Right forelimb (tissue), 1 donor: ENCODE measurements around the gene BMPER.
"Not testable (repeated sequence)": the region's sequence is repeated elsewhere in the genome, so short reads cannot be mapped to it uniquely, and the experiment has no call there.

Experiments used
- DNase-seq: peaks from one replicate; pipeline ENCODE4 v3.0.0-alpha.2; 2018

The BMPER gene

GRCh38 chr7:34145603-34146002 lies 240.3 kb downstream of the BMPER start:
- DNase-seq, result no peak

- no peak for DNase-seq
Measured at GRCh38 chr7:34153656-34154270, 248.4 kb downstream of the BMPER start.

- DNase-seq, result no peak
Measured at GRCh38 chr7:34155220-34155908, 250.0 kb downstream of the BMPER start.

- no peak for DNase-seq
Measured at GRCh38 chr7:34156336-34156735, 251.0 kb downstream of the BMPER start.

- no peak for DNase-seq
Measured at GRCh38 chr7:34157137-34157536, 251.8 kb downstream of the BMPER start.

- no peak for DNase-seq
Measured at GRCh38 chr7:34158368-34159153, 253.2 kb downstream of the BMPER start.

- DNase-seq, result no peak
Measured at GRCh38 chr7:34160261-34160752, 255.0 kb downstream of the BMPER start.

GRCh38 chr7:34162027-34162565 lies 256.8 kb downstream of the BMPER start:
- DNase-seq, result no peak

- no peak for DNase-seq
Measured at GRCh38 chr7:34162677-34163076, 257.3 kb downstream of the BMPER start.

- no peak for DNase-seq
Measured at GRCh38 chr7:34163956-34164355, 258.6 kb downstream of the BMPER start.

- no peak for DNase-seq
Measured at GRCh38 chr7:34165466-34165865, 260.1 kb downstream of the BMPER start.

- no peak for DNase-seq
Measured at GRCh38 chr7:34165927-34166550, 260.7 kb downstream of the BMPER start.

GRCh38 chr7:34168013-34168412 lies 262.7 kb downstream of the BMPER start:
- DNase-seq, result no peak

- DNase-seq, result not testable (repeated sequence)
Measured at GRCh38 chr7:34174688-34175616, 269.6 kb downstream of the BMPER start.

- DNase-seq, result no peak
Measured at GRCh38 chr7:34175837-34176236, 270.5 kb downstream of the BMPER start.

GRCh38 chr7:34177476-34177875 lies 272.1 kb downstream of the BMPER start:
- DNase-seq, result no peak

- DNase-seq, result no peak
Measured at GRCh38 chr7:34181271-34181958, 276.1 kb downstream of the BMPER start.

- no peak for DNase-seq
Measured at GRCh38 chr7:34184466-34184865, 279.1 kb downstream of the BMPER start.

- no peak for DNase-seq
Measured at GRCh38 chr7:34187798-34188307, 282.5 kb downstream of the BMPER start.

GRCh38 chr7:34189031-34189430 lies 283.7 kb downstream of the BMPER start:
- no peak for DNase-seq

GRCh38 chr7:34190299-34190698 lies 285.0 kb downstream of the BMPER start:
- peak; percentile 58 for DNase-seq
